GM12891 (cell line): ENCODE data around the gene YRDC.

Source experiments
- PAX5 ChIP-seq: IDR thresholded peaks from 2 replicates; pipeline ENCODE4 v1.6.1; 2011; ENCODE audit warnings: low read length, moderate library complexity, mild to moderate bottlenecking; ENCODE audit not compliant: insufficient read depth, severe bottlenecking
- POLR2A ChIP-seq: IDR thresholded peaks from 2 replicates; pipeline ENCODE4 v1.6.1; 2011; ENCODE audit warnings: low read depth, low read length, control low read depth
- POLR2AphosphoS5 ChIP-seq: IDR thresholded peaks from 2 replicates; pipeline ENCODE4 v1.6.1; 2011; ENCODE audit warnings: low read depth, low read length, control low read depth
- TAF1 ChIP-seq: IDR thresholded peaks from 2 replicates; pipeline ENCODE4 v1.6.1; 2011; ENCODE audit warnings: low read depth, low read length, control low read depth

GRCh38 chr1:37807220-37807554 is 821 bp downstream of the YRDC start:
- TF ChIP-seq POLR2AphosphoS5 (no peak), PAX5 (no peak), POLR2A (no peak), TAF1 (no peak)
